Hematopoietic multipotent progenitor cell (in vitro differentiated cells): ENCODE measurements around the gene SLC38A9. TPM values are rescaled to one million over a fixed set of nuclear protein-coding genes. Genes with fewer than 3 reads are reported as not detected.
A peak's percentile ranks its signal among the peaks of the same experiment; 100 is the strongest.
"Not testable (repeated sequence)": the region's sequence is repeated elsewhere in the genome, so short reads cannot be mapped to it uniquely, and the experiment has no call there.

Experiments
- DNase-seq, 3 donors: peaks; one replicate each; pipeline ENCODE4 v3.0.0-alpha.2; 2011 to 2015; ENCODE audit warnings: low read depth in 2 of 3, low spot score in 2 of 3
- total RNA-seq: library from RNA; depleted of rRNA; stranded (reverse); fragments of >200 nt; gene quantifications from one replicate; pipeline ENCODE4 v1.2.3, GENCODE V29; 2012

The SLC38A9 gene
- total RNA-seq, 1 donor = 18.9 TPM

DNA sequence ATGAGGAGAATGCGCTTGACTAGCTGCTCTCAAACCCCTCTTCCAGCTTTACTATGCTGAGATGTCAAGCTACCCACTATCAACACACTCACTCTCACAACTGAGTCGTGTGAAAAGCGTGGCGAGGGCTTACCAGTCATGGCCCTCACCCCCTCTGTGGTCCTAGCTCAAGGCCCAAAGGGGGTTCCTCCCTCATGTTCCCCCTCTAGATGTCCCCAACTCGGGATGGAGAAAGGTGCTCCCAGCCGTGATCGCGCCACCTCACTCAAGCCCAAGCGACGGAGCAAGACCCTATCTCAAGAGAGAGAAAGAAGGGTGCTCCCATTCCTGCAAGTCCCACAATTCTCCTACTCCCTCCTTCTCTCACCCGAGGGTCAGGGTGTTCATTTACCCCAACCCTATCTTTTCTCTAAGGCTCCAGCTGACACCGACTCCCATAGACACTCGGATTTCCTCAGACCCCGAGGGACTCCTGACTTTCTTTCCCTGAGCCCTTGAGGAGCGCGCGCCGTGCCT, 559 bp downstream of the SLC38A9 start:
- no peak for DNase-seq

DNA sequence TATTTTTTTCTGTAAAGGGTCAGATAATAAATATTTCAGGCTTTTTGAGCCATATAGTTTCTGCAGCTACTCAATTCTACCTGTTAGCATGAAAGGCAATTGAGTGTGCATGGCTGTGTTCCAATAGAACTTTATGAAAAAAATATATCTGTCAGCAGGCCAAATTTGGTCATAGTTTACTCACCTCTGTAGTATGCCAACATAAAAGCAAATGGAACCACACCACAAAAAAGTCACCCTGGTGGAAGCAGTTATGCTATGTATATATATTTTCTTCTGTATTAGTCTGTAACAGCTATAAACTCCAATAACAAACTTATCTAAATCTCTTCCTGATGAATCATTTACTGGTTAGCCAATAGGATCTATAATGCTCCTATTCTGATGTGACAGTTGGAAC, 3.4 kb downstream of the SLC38A9 start:
- DNase-seq = no peak

DNA sequence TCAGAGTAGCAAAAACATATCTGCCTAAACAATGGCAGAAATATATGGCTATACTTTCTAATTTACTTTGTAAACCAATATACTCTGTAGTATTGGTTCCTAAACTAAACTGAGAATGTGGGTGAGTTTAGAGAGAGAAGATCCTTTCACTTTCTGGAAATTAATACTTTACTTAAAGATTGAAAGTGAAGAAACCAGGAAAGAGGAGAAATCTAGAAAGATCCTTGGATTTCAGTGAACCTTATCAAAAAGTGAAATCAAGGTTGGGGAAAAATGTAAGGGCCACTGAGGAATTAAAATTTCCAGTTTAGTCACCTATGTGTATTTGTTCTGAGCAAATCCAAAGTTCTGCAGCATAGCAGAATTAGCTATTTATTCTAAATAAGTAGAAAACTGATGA, 5.9 kb downstream of the SLC38A9 start:
- DNase-seq = no peak

DNA sequence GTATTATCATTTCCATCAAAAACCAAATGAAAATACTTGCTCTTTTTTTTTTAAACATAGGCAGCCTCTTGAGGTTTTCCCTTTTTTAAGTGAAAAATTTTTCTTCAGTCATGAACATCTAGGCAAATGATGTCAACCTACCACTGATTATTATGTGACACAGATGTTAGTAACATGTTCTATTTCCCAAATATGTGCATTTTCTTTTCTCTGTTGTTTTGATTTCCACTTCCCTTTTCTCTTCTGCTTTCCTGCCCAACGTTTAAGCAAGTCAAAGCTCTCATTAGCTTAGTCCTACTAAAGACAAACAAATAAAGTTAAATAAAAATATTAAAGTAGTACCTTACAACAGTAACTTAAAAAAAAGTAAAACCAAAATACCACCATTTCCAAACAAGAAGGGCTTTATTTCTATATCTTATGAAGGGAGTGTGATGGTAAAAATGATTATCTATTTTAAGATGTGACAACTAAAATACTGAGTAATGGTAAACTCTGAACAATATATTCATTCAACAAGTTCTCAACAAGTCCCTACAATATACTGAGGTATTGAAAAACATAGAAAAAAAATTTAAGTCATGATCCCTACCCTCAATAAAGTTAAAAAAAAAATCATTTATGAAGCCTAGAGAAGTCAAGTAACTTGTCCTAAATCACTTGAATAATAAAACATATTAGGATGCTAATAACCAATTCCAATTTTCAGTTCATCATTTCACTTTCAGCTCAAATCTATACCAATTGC, 9.4 kb downstream of the SLC38A9 start:
- DNase-seq = no peak

DNA sequence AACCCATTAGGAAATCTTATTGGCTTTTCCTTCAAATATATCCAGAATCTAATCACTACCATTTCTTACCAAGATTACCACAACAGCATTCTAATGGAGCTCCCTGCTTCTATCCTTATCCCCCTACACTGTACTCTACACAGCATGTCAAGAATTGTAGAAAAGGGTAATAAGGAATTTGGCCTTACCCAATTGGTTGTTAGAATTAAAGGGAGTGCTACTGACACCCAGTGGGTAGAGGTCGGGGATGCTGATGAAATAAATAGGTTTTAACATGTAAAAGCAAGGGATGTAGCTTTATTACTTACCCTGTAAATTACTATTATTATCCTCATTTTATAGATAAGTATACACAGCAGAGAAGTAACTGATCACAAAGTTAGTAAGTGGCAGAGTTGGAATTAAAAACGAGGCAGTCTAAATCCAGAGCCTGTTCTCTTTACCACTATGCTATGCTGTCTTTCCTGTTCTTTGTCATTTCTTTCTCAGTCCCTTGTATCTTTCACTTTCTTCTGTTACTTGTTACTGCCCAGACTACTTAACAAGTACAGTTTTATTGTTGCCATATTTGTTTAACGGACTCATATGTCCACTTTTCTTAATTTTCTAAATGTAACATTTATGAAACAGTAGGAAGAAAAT, 10.5 kb downstream of the SLC38A9 start:
- DNase-seq = no peak

DNA sequence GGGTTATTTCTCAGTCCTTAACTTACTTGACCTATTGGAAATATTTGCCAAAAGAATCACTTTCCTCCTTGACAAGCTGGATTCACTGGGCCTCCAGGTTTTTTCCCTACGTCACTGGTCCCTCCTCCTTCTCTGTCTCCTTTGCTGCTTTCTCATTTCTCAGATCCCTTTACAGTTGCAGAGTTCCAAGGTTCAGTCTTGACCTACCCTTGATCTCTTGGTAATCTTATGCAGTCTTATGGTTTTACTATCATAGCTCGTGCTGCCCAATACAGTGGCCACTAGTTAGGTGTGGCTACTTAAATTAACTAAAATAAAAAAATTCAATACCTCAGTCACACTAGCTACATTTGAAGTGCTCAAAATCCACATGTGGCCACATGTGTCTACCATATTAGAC, 11.4 kb downstream of the SLC38A9 start:
- DNase-seq = no peak

DNA sequence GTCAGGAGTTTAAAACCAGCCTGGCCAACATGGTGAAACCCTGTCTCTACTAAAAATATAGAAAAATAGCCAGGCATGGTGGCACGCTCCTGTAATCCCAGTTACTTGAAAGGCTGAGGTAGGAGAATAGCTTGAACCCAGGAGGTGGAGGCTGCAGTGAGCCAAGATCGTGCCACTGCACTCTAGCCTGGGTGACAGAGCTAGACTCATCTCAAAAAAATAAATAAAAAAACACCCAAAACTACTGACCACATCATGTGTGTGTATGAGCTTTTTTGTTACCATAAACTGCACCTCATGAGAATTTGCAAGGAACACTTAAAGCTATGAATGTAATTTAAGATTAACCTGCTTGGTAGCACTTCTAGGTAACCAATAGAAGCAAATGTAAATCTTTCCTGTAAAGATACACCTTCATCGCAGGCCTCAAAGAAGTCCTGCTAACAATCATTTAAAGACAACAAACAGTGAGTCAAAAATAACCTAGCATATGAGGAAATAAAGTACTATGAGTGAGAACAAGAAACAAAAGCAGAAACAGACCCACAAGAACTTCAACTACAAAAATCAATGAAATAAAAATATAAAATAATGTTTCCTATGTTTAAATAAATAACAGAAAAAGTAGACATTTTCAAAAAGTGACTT, 13.0 kb downstream of the SLC38A9 start:
- DNase-seq = no peak

DNA sequence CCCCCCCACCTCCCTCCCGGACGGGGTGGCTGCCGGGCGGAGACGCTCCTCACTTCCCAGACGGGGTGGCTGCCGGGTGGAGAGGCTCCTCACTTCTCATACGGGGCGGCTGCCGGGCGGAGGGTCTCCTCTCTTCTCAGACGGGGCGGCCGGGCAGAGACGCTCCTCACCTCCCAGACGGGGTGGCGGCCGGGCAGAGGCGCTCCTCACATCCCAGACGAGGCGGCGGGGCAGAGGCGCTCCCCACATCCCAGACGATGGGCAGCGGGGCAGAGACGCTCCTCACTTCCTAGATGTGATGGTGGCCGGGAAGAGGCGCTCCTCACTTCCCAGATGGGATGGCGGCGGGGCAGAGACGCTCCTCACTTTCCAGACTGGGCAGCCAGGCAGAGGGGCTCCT, 15.4 kb downstream of the SLC38A9 start:
- DNase-seq = not testable (repeated sequence)

DNA sequence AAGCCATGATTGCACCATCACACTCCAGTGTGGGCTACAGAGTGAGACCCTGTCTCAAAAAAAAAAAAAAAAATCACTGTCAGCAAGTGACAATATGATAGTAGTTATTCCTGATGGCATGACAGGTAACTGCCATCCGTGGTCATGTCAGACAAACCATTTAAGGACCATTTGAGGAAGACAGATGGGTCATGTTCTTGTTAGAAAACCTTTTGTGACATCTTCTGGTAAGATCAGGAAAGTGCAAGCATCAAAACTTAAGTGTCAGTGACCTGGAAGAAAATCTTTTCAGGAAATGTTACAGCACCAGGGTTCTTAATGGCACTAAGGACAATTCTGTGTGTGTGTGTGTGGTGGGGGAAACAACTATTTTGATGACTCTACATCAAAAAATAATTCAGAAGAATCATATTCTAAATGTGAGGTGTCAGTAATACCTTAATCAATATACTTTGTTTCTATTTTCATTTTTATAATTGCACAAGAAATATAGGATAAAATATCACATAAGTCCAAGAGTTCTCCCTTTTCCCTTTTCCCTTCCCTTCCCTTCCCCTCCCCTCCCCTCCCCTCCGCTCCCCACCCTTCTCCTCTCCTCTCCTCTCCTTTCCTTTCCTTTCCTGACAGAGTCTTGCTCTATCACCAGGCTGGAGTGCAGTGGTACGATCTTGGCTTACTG, 17.8 kb downstream of the SLC38A9 start:
- peak in 2 of 3 donors; percentile 18 to 50 for DNase-seq

DNA sequence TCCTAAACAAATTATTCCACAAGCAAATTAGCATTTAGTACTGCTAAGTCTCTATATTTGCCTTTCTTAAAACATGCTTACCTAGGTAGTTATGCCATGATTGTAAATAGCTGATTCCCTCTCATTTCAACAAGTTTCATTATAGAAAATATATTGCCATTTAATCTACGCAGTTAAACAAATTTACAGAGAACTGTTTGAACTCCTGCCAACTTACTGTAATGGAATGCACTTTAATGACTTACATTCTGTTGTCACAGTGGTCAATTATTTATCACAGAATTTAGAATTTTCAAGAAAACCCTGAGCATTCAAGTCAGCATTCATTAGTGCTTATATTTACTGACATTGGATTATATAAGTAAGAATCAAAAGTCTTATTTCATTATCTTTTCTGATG, 19.6 kb downstream of the SLC38A9 start:
- no peak for DNase-seq

DNA sequence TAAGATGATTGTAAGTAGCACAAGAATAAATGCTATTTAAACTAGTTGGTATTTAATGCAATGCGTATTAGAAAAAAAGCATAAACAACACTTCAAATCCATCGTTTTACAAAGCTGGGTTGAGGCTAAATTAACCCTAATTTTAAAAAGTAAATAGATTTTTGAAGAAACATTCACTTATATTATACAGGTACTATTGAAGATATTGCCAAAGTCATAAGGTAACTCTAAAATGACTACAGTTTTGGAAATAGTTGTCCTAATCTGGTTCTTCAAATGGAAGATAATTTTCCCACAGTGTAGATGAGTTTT, 20.1 kb downstream of the SLC38A9 start:
- DNase-seq = no peak

DNA sequence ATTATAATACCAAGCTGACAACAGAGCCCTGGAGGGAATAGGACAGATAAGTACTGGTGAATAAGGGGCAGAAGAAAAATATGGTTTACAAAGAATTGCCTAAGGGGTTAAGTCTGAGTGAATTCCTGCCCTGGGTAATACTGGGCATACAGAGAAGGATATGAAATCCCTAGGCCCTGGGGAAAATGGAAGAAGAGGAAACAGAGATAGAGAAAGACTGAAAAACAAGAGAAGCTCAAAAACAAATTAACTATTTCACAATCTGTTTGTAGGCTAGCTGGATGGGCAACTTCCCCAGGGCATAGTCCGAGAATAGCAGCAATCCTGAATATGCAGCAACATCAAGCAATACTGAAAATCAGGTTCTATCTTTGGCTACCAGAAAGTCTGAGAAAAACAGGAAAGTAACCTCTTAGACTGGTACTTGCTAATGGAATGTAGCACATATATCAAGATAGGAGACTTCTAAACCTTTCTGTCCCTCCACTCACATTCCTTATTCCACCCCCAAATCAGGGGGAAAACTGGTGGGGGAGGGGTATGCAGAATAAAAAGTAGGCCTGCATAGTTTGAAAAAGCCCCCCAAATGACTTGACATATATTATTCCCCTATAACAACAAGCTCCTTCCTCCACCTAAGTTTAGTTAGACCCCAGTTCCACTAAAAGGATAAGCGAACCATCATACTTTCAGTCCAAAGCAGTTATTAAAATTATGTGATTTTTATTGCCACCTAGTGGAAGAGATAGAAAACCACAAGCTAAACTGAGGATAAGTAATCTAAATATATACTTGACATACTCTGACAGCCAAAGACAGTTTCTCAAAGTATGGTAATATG, 20.6 kb downstream of the SLC38A9 start:
- DNase-seq = peak in 2 of 3 donors; percentile 22 to 77

DNA sequence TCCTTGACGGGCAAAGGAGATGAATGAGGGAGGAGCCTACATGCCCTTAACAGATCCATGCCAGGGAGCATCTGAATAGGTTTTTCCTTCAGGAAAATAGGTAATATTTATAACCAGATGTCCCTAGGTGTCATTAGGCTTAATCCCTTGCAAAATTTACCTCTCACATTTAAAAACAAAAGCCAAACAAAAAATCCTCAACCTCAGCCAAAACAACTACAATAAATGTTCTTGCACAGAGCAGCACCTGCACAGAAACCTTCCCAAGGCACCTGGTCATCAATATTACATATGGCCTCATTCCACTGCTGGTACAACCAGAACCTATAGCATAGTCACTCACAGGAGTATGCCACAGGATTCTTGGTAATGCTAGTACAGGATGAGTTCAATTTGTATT, 30.1 kb downstream of the SLC38A9 start:
- DNase-seq = no peak

DNA sequence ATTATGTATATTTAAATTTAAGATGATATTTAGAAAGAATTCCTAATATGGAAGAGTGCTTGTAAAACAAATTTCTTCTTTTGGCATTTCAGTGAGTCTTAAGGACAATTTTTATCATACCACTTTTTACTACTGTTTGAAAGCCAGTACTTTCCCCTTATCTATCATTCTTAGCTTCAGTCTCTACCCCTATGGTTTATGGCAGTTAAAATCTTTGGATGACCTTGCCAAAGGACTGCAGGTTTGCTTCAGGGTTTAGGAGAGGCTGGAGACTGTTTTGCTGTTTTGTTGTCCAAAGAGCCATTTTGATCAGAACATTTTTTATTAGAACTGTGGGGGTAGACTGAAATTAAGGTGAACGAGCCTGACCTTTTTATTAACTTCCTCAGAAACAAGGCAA, 30.8 kb downstream of the SLC38A9 start:
- DNase-seq = no peak

DNA sequence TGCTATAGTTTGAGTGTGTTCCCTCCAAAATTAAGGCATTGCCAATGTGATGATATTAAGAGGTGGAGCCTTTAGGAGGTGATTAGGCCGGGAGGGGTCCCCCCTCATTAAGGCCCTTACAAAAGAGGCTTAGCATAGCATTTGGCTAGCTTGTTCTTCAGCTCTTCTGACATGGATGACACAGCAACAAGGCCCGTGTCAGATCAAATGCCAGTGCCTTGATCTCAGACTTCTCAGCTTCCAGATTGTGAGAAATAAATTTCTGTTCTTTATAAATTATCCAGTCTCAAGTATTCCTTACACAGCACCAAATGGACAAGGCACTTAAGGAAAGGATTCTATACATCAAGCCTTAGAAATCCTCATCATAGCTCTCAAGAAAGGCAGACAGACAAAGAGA, 31.8 kb downstream of the SLC38A9 start:
- no peak for DNase-seq

DNA sequence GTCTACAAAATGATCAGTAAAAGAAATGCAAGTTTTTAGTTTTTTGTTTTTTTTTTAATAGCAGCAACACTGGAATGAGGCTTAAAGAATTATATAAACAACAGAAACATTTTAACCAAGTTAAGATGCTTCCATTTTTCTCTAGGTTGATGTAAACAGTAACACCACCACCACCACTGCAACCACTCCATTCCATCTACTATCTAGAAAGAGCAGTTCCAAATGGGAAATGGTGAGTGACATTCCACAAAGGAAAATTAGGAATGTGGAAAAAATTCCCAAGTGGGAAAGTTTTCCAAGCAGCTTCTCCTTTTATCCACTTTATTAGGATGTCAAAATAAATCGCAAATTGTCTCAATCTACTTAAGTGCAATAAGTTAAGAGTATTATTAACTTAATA, 32.6 kb downstream of the SLC38A9 start:
- DNase-seq = no peak

DNA sequence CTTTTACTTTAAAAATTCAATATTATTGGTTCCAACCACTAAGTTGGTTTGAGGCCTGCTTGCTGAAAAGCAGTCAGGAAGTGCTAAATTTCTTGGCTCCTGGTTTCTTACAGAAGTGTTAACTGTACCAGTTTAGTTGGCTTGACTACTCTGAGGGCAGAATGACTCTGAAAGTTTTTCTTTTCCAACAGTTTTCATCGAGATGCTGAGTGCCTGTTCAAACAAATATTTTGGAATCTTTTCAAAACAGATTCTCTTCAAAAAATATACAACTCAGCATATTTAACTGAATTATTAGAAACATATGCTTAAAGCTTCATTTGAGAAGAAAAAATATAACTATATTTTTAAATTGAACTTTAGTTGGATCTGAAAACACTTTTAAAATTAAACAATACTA, 37.0 kb downstream of the SLC38A9 start:
- no peak for DNase-seq

DNA sequence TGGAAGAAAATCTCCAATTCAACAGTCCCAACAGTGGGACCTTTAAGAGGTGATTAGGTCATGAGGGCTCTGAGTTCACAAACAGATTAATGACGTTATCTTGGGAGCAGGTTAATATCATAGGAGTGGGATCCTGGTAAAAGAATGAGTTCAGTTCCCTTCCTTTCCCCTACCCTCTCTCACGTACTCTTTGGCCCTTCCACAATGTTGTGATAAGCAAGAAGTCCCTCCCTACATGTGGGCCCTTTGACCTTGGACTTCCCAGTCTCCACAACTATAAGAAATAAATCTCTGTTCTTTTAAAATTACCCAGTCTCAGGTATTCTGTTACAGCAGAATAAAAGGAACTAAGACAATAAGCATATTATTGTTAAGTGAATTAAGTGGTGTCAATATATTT, 37.8 kb downstream of the SLC38A9 start:
- DNase-seq = no peak

DNA sequence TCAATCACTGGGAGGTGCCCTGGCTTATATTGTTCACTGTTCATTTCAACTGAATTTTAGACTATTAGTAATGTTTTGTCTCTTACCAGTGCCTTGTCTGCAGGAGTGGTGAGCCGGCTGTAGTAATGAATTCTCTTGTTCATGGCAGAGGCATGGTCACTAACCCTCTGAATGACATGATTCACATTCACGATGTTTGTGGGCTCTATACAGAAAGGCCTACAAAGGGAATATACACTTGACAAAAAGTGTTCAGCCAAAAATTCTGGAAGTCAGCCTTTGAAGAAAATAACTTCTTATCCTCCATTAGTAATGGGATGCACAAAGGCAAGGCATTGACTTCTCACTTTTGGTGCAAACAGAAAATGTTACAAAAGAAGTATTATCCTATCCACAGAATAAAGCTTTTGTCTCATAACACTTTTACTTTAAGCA, 39.6 kb downstream of the SLC38A9 start:
- DNase-seq = no peak

DNA sequence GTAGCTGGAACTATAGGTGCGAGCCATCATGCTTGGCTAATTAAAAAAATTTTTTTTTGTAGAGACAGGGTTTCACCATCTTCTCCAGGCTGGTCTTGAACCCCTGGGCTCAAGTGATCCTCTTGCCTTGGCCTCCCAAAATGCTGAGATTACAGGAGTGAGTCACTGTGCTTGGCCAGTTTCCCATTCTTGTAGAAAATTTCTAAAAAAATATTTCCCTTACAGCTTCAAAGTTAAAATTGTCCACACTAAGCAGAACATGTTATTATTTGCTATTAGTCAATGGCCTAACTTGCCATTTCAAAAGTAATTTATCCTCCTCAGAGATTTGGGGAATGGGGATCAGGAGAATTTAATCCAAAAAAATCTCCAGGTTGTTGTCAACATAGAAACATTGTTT, 40.1 kb downstream of the SLC38A9 start:
- no peak for DNase-seq

DNA sequence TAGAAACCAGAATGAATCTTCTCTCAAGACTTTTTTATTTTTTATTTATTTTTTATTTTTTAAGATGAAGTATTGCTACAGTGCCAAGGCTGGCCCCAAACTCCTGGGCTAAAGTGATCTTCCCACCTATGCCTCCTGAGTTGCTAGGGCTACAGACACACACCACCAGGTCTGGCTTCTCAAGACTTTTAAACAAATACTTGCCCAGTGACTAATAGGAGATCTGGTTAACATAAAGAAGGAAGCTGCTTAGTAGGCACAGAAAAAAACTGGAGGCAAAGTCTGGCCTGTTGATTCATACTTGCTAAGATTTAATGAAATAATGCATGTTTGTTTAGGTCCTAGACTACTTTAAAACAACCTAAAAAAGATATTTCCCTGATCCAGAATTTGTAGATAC, 43.8 kb downstream of the SLC38A9 start:
- no peak for DNase-seq
